H9 (cell line): ENCODE data around the gene MGAT4A. TPM values are rescaled to one million over a fixed set of nuclear protein-coding genes. Genes with fewer than 3 reads are reported as not detected.

ENCODE experiments used
- DNase-seq: peaks from one replicate; pipeline ENCODE4 v3.0.0-alpha.2; 2017
- H2AFZ ChIP-seq: one replicate; pipeline ENCODE4 v1.6.1; 2013; ENCODE audit warnings: mild to moderate bottlenecking, low read length, control low read depth, moderate library complexity
- H2AK5ac ChIP-seq: 2 replicates; pipeline ENCODE4 v1.6.1; 2013; ENCODE audit warnings: low read length, control low read depth, mixed read lengths; ENCODE audit not compliant: insufficient read length
- H2BK120ac ChIP-seq: one replicate; pipeline ENCODE4 v1.6.1; 2013; ENCODE audit warnings: low read depth, mild to moderate bottlenecking, low read length, control low read depth, inconsistent platforms; ENCODE audit not compliant: poor library complexity, severe bottlenecking
- H2BK12ac ChIP-seq: 2 replicates; pipeline ENCODE4 v1.6.1; 2013; ENCODE audit warnings: low read length, control low read depth, mixed read lengths, low read depth; ENCODE audit not compliant: insufficient read length
- H2BK15ac ChIP-seq: 2 replicates; pipeline ENCODE4 v1.6.1; 2013; ENCODE audit warnings: low read depth, low read length, control low read depth
- H2BK20ac ChIP-seq: one replicate; pipeline ENCODE4 v1.6.1; 2013; ENCODE audit warnings: low read depth, mild to moderate bottlenecking, low read length, control low read depth, inconsistent platforms; ENCODE audit not compliant: poor library complexity, severe bottlenecking
- H2BK5ac ChIP-seq: 2 replicates; pipeline ENCODE4 v1.6.1; 2013; ENCODE audit warnings: low read length, control low read depth, mixed read lengths; ENCODE audit not compliant: insufficient read length
- H3K14ac ChIP-seq: 2 replicates; pipeline ENCODE4 v1.6.1; 2013; ENCODE audit warnings: low read length, control low read depth; ENCODE audit not compliant: insufficient read depth
- H3K18ac ChIP-seq: 2 replicates; pipeline ENCODE4 v1.6.1; 2013; ENCODE audit warnings: low read depth, mild to moderate bottlenecking, mixed read lengths, low read length, control low read depth; ENCODE audit not compliant: insufficient read length
- H3K23ac ChIP-seq: 2 replicates; pipeline ENCODE4 v1.6.1; 2013; ENCODE audit warnings: low read length, control low read depth, mixed read lengths, low read depth; ENCODE audit not compliant: insufficient read length
- H3K23me2 ChIP-seq: 2 replicates; pipeline ENCODE4 v1.6.1; 2013; ENCODE audit warnings: low read depth, mild to moderate bottlenecking, mixed read lengths, low read length, control low read depth; ENCODE audit not compliant: insufficient read length, poor library complexity, severe bottlenecking
- H3K27ac ChIP-seq: 2 replicates; pipeline ENCODE4 v1.5.1; 2013; ENCODE audit warnings: low read length, control low read depth, mixed read lengths, low read depth; ENCODE audit not compliant: insufficient read length
- H3K27me3 ChIP-seq: 2 replicates; pipeline ENCODE4 v1.6.1; 2013; ENCODE audit warnings: low read length, control low read depth, inconsistent platforms; ENCODE audit not compliant: insufficient read depth
- H3K4ac ChIP-seq: 2 replicates; pipeline ENCODE4 v1.6.1; 2013; ENCODE audit warnings: low read depth, mild to moderate bottlenecking, control low read depth, inconsistent platforms, low read length, moderate library complexity
- H3K4me1 ChIP-seq: 2 replicates; pipeline ENCODE4 v1.6.1; 2013; ENCODE audit warnings: low read length, control low read depth, inconsistent platforms; ENCODE audit not compliant: insufficient read depth
- H3K4me2 ChIP-seq: 2 replicates; pipeline ENCODE4 v1.6.1; 2013; ENCODE audit warnings: low read length, control low read depth, mixed read lengths; ENCODE audit not compliant: insufficient read length, insufficient read depth
- H3K56ac ChIP-seq: 2 replicates; pipeline ENCODE4 v1.6.1; 2013; ENCODE audit warnings: low read depth, mild to moderate bottlenecking, mixed read lengths, low read length, control low read depth; ENCODE audit not compliant: insufficient read length
- H3K79me1 ChIP-seq: 2 replicates; pipeline ENCODE4 v1.6.1; 2013; ENCODE audit warnings: low read depth, mild to moderate bottlenecking, moderate library complexity, low read length, control low read depth, inconsistent platforms; ENCODE audit not compliant: insufficient read depth, poor library complexity, severe bottlenecking
- H3K79me2 ChIP-seq: 2 replicates; pipeline ENCODE4 v1.6.1; 2013; ENCODE audit warnings: low read length, control low read depth, inconsistent platforms; ENCODE audit not compliant: insufficient read depth
- H3K9ac ChIP-seq: 2 replicates; pipeline ENCODE4 v1.6.1; 2013; ENCODE audit warnings: low read length, control low read depth, mixed read lengths; ENCODE audit not compliant: insufficient read length; ENCODE audit errors: extremely low read depth
- H3K9me3 ChIP-seq: one replicate; pipeline ENCODE4 v1.6.1; 2013; ENCODE audit warnings: low read depth, low read length, inconsistent platforms; ENCODE audit not compliant: control insufficient read depth
- H3T11ph ChIP-seq: one replicate; pipeline ENCODE4 v1.6.1; 2013; ENCODE audit warnings: mild to moderate bottlenecking, low read length, control low read depth, inconsistent platforms
- H4K20me1 ChIP-seq: one replicate; pipeline ENCODE4 v1.6.1; 2013; ENCODE audit not compliant: control insufficient read depth, insufficient read length, insufficient read depth
- H4K5ac ChIP-seq: 2 replicates; pipeline ENCODE4 v1.6.1; 2013; ENCODE audit warnings: low read depth, mild to moderate bottlenecking, mixed read lengths, low read length, control low read depth; ENCODE audit not compliant: insufficient read length
- H4K8ac ChIP-seq: replicated peaks from 2 replicates; pipeline ENCODE4 v1.6.1; 2013; ENCODE audit warnings: low read length, control low read depth, mixed read lengths, low read depth; ENCODE audit not compliant: insufficient read length
- H4K91ac ChIP-seq: 2 replicates; pipeline ENCODE4 v1.6.1; 2013; ENCODE audit warnings: low read depth, mild to moderate bottlenecking, moderate library complexity, mixed read lengths, low read length, control low read depth; ENCODE audit not compliant: insufficient read length
- H3K27ac Mint-ChIP-seq, 3 experiments: 2 replicates in 2 of 3; 3 replicates in 1 of 3; pipeline ENCODE4 v1.8.0; 2020 to 2021; ENCODE audit warnings: mixed read lengths in 3 of 3, mild to moderate bottlenecking in 1 of 3, moderate library complexity in 1 of 3
- H3K27me3 Mint-ChIP-seq: 2 replicates; pipeline ENCODE4 v1.8.0; 2021; ENCODE audit warnings: low read depth, mild to moderate bottlenecking, moderate library complexity, mixed read lengths
- H3K36me3 Mint-ChIP-seq, 3 experiments: 2 replicates in 2 of 3; 3 replicates in 1 of 3; pipeline ENCODE4 v1.8.0; 2020 to 2021; ENCODE audit warnings: low read depth in 3 of 3, mixed read lengths in 3 of 3; ENCODE audit not compliant: insufficient read depth in 1 of 3
- H3K4me1 Mint-ChIP-seq, 2 experiments: 2 replicates each; pipeline ENCODE4 v1.8.0; 2020; ENCODE audit warnings: mixed read lengths in 2 of 2
- H3K4me3 Mint-ChIP-seq, 2 experiments: 2 replicates in 1 of 2; 3 replicates in 1 of 2; pipeline ENCODE4 v1.8.0; 2020 to 2021; ENCODE audit warnings: mild to moderate bottlenecking in 2 of 2, mixed read lengths in 2 of 2, moderate library complexity in 1 of 2
- H3K9me3 Mint-ChIP-seq, 2 experiments: 2 replicates in 1 of 2; 3 replicates in 1 of 2; pipeline ENCODE4 v1.8.0; 2020; ENCODE audit warnings: mild to moderate bottlenecking in 2 of 2, mixed read lengths in 2 of 2, moderate library complexity in 1 of 2
- CTCF ChIP-seq: fragments of 200-600 bp; sonication (generic); conservative IDR thresholded peaks from 3 replicates; pipeline ENCODE4 v1.8.0; 2021; ENCODE audit warnings: antibody characterized with exemption, mild to moderate bottlenecking
- WGBS: extraction: QIAGEN DNeasy Blood & Tissue Kit; methylation state at CpG from one replicate; pipeline ENCODE4 v1.1.7; 2013; ENCODE audit warnings: missing lambda C conversion rate, low lambda C conversion rate, mixed read lengths; ENCODE audit not compliant: insufficient read length; ENCODE audit errors: extremely low coverage; 5-methylcytosine and 5-hydroxymethylcytosine counted together
- total RNA-seq: library from RNA; stranded (reverse); gene quantifications from 2 replicates; pipeline ENCODE4 v1.2.1, GENCODE V29; 2021

The MGAT4A gene
- total RNA-seq, 1 experiment from 2014 or later: 3.5 TPM

GRCh38 chr2:98693477-98693876 is 37.5 kb downstream of the MGAT4A start:
- H3K56ac ChIP-seq: no peak overlapping the region
- no peak overlapping the region for H3K9ac ChIP-seq
- H3K36me3 Mint-ChIP-seq: no peaks in the 10 kb centered on the region
- no peaks in the 10 kb centered on the region for H3K9me3 Mint-ChIP-seq
- H4K91ac ChIP-seq: no peak overlapping the region
- no peak overlapping the region for H3K18ac ChIP-seq
- no peak overlapping the region for H4K8ac ChIP-seq
- no peak overlapping the region for H2AK5ac ChIP-seq
- H2BK15ac ChIP-seq: no peak overlapping the region
- H2BK12ac ChIP-seq: no peak overlapping the region
- no peaks in the 10 kb centered on the region for H3K79me1 ChIP-seq
- no peaks in the 10 kb centered on the region for H3K4me1 ChIP-seq
- no peak overlapping the region for H2AFZ ChIP-seq
- no peaks in the 10 kb centered on the region for H3K23me2 ChIP-seq
- H3K23ac ChIP-seq: no peak overlapping the region
- H3K4me3 Mint-ChIP-seq: no peak overlapping the region
- no peak overlapping the region for H3K4me2 ChIP-seq
- H2BK120ac ChIP-seq: no peak overlapping the region
- WGBS: no CpG with 5 or more reads among the region's 5 CpGs
- no peaks in the 10 kb centered on the region for H3K79me2 ChIP-seq
- no peak overlapping the region for H3K4ac ChIP-seq
- DNase-seq: no peak
- no peak overlapping the region for H2BK5ac ChIP-seq
- H4K20me1 ChIP-seq: no peaks in the 10 kb centered on the region
- H3K27me3 ChIP-seq: no peaks in the 10 kb centered on the region
- no peak overlapping the region for H2BK20ac ChIP-seq
- H4K5ac ChIP-seq: no peak overlapping the region
- no peak overlapping the region for H3K27ac Mint-ChIP-seq
- no peak overlapping the region for H3K27ac ChIP-seq
- H3K9me3 ChIP-seq: no peaks in the 10 kb centered on the region
- H3T11ph ChIP-seq: no peak overlapping the region
- no peaks in the 10 kb centered on the region; a peak in 1 of 4 replicates for H3K4me1 Mint-ChIP-seq
- TF ChIP-seq CTCF: no peak
- no peaks in the 10 kb centered on the region for H3K27me3 Mint-ChIP-seq
- no peak overlapping the region for H3K14ac ChIP-seq
